Measurements from ENCODE around the gene RAPGEF5. TPM values are rescaled to one million over a fixed set of nuclear protein-coding genes. Genes with fewer than 3 reads are reported as not detected.
A peak's percentile ranks its signal among the peaks of the same experiment; 100 is the strongest.

Gene RAPGEF5
- total RNA-seq, 4 donors from 2014 or later: 7.4 to 16.2 (median 12.1) TPM

- Histone ChIP-seq H3K9me3 (no peaks in the 10 kb centered on the region), H3K27ac (peak overlapping the region in 2 of 4 donors; percentile 27 to 40), H3K4me1 (peaks cover 0 to 6% of the 10 kb centered on the region in 2 donors), H3K27me3 (no peaks in the 10 kb centered on the region), H3K36me3 (no peaks in the 10 kb centered on the region), H3K4me3 (no peak overlapping the region)
- TF ChIP-seq, protein P1, sequence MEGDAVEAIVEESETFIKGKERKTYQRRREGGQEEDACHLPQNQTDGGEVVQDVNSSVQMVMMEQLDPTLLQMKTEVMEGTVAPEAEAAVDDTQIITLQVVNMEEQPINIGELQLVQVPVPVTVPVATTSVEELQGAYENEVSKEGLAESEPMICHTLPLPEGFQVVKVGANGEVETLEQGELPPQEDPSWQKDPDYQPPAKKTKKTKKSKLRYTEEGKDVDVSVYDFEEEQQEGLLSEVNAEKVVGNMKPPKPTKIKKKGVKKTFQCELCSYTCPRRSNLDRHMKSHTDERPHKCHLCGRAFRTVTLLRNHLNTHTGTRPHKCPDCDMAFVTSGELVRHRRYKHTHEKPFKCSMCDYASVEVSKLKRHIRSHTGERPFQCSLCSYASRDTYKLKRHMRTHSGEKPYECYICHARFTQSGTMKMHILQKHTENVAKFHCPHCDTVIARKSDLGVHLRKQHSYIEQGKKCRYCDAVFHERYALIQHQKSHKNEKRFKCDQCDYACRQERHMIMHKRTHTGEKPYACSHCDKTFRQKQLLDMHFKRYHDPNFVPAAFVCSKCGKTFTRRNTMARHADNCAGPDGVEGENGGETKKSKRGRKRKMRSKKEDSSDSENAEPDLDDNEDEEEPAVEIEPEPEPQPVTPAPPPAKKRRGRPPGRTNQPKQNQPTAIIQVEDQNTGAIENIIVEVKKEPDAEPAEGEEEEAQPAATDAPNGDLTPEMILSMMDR (IDR thresholded peaks at IDR 0.05 in 4 of 5, conservative IDR thresholded peaks at IDR 0.05 in 1 of 5): no peak
- TF ChIP-seq POLR2A (IDR thresholded peaks at IDR 0.05): no peak
- intact Hi-C loops (cut with DNase I; ENCODE audit: low total_unique reads): no loop called here
- DNase-seq (no peak), ATAC-seq (peak; percentile 18 to 77)
- in situ Hi-C loops (cut with MboI; ENCODE audit: low sequenced_read_pairs in 4 of 4): no loop called here
Measured at GRCh38 chr7:22377703-22378102, 20.7 kb upstream of the RAPGEF5 start.

DNA sequence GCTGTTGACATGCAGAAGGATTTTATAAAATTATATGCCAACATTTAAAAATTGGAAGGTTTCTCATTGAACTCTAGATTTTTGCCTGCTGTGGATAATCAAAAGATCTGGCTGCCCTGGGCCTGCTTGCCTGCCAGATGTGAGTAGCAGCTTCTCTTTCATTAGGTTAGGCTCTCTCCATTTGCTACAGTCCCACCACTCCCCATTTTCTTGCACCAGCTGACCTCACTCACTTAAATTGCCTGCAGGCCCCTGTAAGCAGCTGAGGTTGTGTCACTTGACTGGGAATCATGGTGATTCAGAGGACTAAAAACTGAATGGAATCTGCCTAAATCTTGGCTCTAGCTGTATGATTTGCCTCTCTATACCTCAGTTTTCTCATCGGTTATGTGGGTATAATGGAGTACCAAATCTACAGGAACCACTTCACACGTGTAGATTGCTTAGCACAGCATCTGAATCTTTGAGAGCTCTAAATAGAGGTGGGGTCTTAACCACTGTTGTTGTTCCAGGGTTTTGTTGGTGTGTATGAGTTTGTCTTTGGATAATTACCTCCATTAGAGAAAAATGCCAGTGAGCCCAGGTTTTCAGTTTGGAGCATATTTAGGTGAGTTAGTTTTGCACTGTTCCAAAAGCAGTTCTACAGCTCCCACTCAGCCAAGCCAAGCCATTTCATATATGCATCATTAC, 18.6 kb upstream of the RAPGEF5 start:
- Histone ChIP-seq H3K4me3 (no peak overlapping the region), H3K4me1 (peaks cover 0 to 6% of the 10 kb centered on the region in 2 donors), H3K27ac (no peak overlapping the region), H3K9me3 (no peaks in the 10 kb centered on the region), H3K36me3 (no peaks in the 10 kb centered on the region), H3K27me3 (no peaks in the 10 kb centered on the region)
- in situ Hi-C loops (cut with MboI; ENCODE audit: low sequenced_read_pairs in 4 of 4): no loop called here
- DNase-seq (no peak), ATAC-seq (no peak)
- intact Hi-C loops (cut with DNase I; ENCODE audit: low total_unique reads): no loop called here
- TF ChIP-seq, protein P1 (IDR thresholded peaks at IDR 0.05 in 4 of 5, conservative IDR thresholded peaks at IDR 0.05 in 1 of 5): no peak
- TF ChIP-seq POLR2A (IDR thresholded peaks at IDR 0.05): no peak

- Histone ChIP-seq H3K4me3 (no peak overlapping the region), H3K36me3 (no peaks in the 10 kb centered on the region), H3K27me3 (no peaks in the 10 kb centered on the region), H3K4me1 (peaks cover 0 to 6% of the 10 kb centered on the region in 2 donors), H3K27ac (no peak overlapping the region), H3K9me3 (no peaks in the 10 kb centered on the region)
- TF ChIP-seq POLR2A (IDR thresholded peaks at IDR 0.05): no peak
- TF ChIP-seq, protein P1 (IDR thresholded peaks at IDR 0.05 in 4 of 5, conservative IDR thresholded peaks at IDR 0.05 in 1 of 5): no peak
- DNase-seq (no peak), ATAC-seq (no peak)
- in situ Hi-C loops (cut with MboI; ENCODE audit: low sequenced_read_pairs in 4 of 4): no loop called here
- intact Hi-C loops (cut with DNase I; ENCODE audit: low total_unique reads): no loop called here
Measured at GRCh38 chr7:22373911-22374310, 17.0 kb upstream of the RAPGEF5 start.

DNA sequence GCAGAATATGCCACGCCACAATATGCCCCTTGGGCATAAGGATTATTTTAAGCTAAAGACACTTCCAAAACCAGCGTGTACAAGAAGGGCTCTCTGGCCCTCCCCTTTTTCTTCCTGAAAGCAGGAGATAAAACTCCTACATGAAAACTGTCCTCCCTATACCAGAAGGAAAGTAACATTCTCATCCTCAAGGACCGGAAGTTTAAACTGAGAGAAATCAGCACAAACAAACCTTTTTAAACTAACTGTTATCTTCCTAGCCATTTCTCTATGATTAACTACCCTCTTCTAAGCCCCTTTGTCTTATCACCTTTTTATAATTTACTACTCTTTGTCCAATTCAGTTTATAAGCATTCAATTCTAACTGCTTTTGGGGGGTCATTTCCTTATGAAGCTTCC, 16.4 kb upstream of the RAPGEF5 start:
- in situ Hi-C loops (cut with MboI; ENCODE audit: low sequenced_read_pairs in 4 of 4): no loop called here
- intact Hi-C loops (cut with DNase I; ENCODE audit: low total_unique reads): no loop called here
- no peak overlapping the region for H3K4me3 ChIP-seq
- H3K27ac ChIP-seq: no peak overlapping the region
- no peaks in the 10 kb centered on the region for H3K9me3 ChIP-seq
- peaks cover 0 to 6% of the 10 kb centered on the region in 2 donors for H3K4me1 ChIP-seq
- ATAC-seq: no peak
- TF ChIP-seq, protein P1 (IDR thresholded peaks at IDR 0.05 in 4 of 5, conservative IDR thresholded peaks at IDR 0.05 in 1 of 5): no peak
- no peak for TF ChIP-seq POLR2A (IDR thresholded peaks at IDR 0.05)
- no peak for DNase-seq
- H3K27me3 ChIP-seq: no peaks in the 10 kb centered on the region
- no peaks in the 10 kb centered on the region for H3K36me3 ChIP-seq

- no peaks in the 10 kb centered on the region for H3K9me3 ChIP-seq
- peaks cover 0 to 2% of the 10 kb centered on the region in 2 donors for H3K4me1 ChIP-seq
- DNase-seq: no peak
- intact Hi-C loops (cut with DNase I; ENCODE audit: low total_unique reads) (no loop called here), in situ Hi-C loops (cut with MboI; ENCODE audit: low sequenced_read_pairs in 4 of 4) (no loop called here)
- TF ChIP-seq POLR2A (IDR thresholded peaks at IDR 0.05): no peak
- TF ChIP-seq, protein P1 (IDR thresholded peaks at IDR 0.05 in 4 of 5, conservative IDR thresholded peaks at IDR 0.05 in 1 of 5): no peak
- H3K36me3 ChIP-seq: no peaks in the 10 kb centered on the region
- H3K27ac ChIP-seq: no peak overlapping the region
- H3K27me3 ChIP-seq: no peaks in the 10 kb centered on the region
- no peak for ATAC-seq
- H3K4me3 ChIP-seq: no peak overlapping the region
Measured at GRCh38 chr7:22372863-22373262, 15.9 kb upstream of the RAPGEF5 start.

All from gastrocnemius medialis (tissue), 4 donors.